Uterus (tissue), 4 donors: ENCODE data around the gene FHAD1. TPM values are rescaled to one million over a fixed set of nuclear protein-coding genes. Genes with fewer than 3 reads are reported as not detected.

Source experiments
- DNase-seq, 2 donors: peaks; one replicate each; pipeline ENCODE4 v3.0.0-alpha.2; 2019 to 2020
- H3K27ac ChIP-seq, 2 donors: fragments of 200-600 bp; sonication (generic); 1 replicate in 1 of 2; 2 replicates in 1 of 2; pipeline ENCODE4 v1.5.1; 2016 to 2018
- H3K27me3 ChIP-seq, 2 donors: fragments of 200-600 bp; sonication (generic); one replicate each; pipeline ENCODE4 v1.5.1; 2018 to 2019; ENCODE audit warnings: control low read depth in 1 of 2
- H3K36me3 ChIP-seq, 2 donors: fragments of 200-600 bp; sonication (generic); one replicate each; pipeline ENCODE4 v1.5.1; 2019; ENCODE audit warnings: control low read depth in 1 of 2
- H3K4me1 ChIP-seq, 2 donors: fragments of 200-600 bp; sonication (generic); one replicate each; pipeline ENCODE4 v1.5.1; 2018 to 2019; ENCODE audit warnings: control low read depth in 1 of 2
- H3K4me3 ChIP-seq, 2 donors: fragments of 200-600 bp; sonication (generic); 1 replicate in 1 of 2; 2 replicates in 1 of 2; pipeline ENCODE4 v1.5.1; 2018 to 2019; ENCODE audit warnings: mild to moderate bottlenecking in 1 of 2
- H3K9me3 ChIP-seq, 2 donors: fragments of 200-600 bp; sonication (generic); one replicate each; pipeline ENCODE4 v1.5.1; 2019; ENCODE audit warnings: control low read depth in 1 of 2
- POLR2A ChIP-seq, 2 donors: fragments of 450-650 bp; IDR thresholded peaks; one replicate each; pipeline ENCODE4 v1.6.1; 2016; ENCODE audit warnings: antibody characterized with exemption in 2 of 2, mild to moderate bottlenecking in 1 of 2, moderate library complexity in 1 of 2
- intact Hi-C: fragments of 100-400 bp; cut with DNase I; formaldehyde crosslinking; loops from one replicate; pipeline ENCODE4 v1.15.1; 2023; ENCODE audit warnings: low total_unique reads
- total RNA-seq, 4 donors: library from RNA; depleted of rRNA in 3 of 4; stranded (reverse); fragments of >200 nt in 3 of 4; gene quantifications; one replicate each; pipeline versions ENCODE4 v1.1.0 to v1.2.4, GENCODE V29; 2014 to 2023
- TF ChIP-seq, protein P1 (sequence below), 4 experiments: fragments of 200-600 bp in 2 of 4; fragments of 450-650 bp in 2 of 4; sonication (generic) in 2 of 4; IDR thresholded peaks; one replicate each; pipeline ENCODE4 v1.5.1; 2016 to 2019; ENCODE audit warnings: antibody characterized with exemption in 4 of 4, mild to moderate bottlenecking in 2 of 4, moderate library complexity in 1 of 4
- donor health status: DM: yes; HTN: yes; CAD: no.

FHAD1 gene
- total RNA-seq, 4 donors from 2014 or later: 1.1 to 4.1 TPM; not detected in 2

DNA sequence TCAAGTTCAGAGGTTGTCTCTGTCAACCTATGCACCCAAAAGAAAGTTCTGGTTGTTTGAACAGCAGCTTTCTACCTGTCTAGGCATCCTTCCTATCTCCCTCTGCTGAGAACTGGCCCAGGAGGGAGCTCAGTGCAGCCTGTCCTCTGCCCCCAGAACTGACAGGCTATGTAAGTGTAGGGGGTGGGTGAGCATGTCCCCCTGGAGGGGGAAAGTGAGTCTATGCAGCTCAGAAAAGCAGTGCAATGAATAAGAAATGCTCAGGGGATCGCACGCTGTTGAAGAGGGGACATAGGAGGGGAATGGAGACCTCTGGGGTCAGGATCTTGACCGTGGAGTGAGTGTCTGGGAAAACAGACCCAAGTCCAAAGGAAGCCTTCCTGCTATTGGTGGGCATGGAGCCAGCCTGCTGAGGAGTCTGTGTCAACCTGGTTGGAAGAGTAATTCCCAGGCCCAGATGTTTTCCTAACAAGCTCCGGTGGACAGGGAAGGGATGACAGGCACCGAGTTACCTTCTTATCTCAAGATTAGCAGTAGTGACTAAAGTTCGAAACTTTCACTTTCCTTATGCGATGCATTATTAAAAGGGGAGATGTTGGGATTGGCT is 26.1 kb upstream of the FHAD1 start:
- Histone ChIP-seq H3K27ac (no peak overlapping the region), H3K9me3 (no peaks in the 10 kb centered on the region), H3K27me3 (no peaks in the 10 kb centered on the region), H3K4me3 (no peak overlapping the region), H3K4me1 (no peaks in the 10 kb centered on the region), H3K36me3 (no peaks in the 10 kb centered on the region)
- intact Hi-C loops: no loop called here
- no peak for DNase-seq
- TF ChIP-seq POLR2A (IDR thresholded peaks at IDR 0.05): no peak
- TF ChIP-seq, protein P1, sequence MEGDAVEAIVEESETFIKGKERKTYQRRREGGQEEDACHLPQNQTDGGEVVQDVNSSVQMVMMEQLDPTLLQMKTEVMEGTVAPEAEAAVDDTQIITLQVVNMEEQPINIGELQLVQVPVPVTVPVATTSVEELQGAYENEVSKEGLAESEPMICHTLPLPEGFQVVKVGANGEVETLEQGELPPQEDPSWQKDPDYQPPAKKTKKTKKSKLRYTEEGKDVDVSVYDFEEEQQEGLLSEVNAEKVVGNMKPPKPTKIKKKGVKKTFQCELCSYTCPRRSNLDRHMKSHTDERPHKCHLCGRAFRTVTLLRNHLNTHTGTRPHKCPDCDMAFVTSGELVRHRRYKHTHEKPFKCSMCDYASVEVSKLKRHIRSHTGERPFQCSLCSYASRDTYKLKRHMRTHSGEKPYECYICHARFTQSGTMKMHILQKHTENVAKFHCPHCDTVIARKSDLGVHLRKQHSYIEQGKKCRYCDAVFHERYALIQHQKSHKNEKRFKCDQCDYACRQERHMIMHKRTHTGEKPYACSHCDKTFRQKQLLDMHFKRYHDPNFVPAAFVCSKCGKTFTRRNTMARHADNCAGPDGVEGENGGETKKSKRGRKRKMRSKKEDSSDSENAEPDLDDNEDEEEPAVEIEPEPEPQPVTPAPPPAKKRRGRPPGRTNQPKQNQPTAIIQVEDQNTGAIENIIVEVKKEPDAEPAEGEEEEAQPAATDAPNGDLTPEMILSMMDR (IDR thresholded peaks at IDR 0.05): no peak

DNA sequence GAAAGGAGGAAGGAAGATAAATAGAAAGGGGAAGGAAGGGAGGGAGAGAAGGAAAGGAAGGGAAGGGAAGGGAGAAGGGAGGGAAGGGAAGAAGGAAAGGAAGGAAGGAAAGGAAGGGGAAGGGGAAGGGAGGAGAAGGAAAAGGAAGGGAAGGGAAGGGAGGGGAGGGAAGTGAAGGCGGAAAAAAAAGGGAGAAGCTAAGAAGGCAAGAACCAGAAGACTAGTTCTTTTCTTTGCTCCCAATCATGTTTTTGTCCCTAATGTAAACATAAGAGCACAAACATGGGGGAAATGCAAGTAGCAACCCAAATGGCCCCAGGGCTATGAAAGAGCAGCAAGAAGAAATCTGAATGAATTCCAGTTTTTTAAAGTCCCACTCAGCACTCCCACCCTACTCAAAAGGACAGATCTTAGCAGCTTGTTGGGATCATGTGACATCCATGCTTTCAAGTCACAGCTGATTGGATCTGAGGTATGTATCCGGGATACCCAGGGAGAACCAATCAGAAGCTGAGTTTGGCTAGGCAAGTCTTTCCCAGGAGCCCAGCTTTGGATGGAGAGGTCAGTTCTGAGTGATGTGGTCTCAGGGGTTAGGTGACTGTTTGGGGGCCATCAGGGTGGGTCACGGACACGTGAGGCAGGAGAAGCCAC is 24.2 kb upstream of the FHAD1 start:
- no peak for DNase-seq
- no peak for TF ChIP-seq POLR2A (IDR thresholded peaks at IDR 0.05)
- TF ChIP-seq, protein P1 (IDR thresholded peaks at IDR 0.05): no peak
- Histone ChIP-seq H3K4me1 (no peaks in the 10 kb centered on the region), H3K36me3 (no peaks in the 10 kb centered on the region), H3K4me3 (no peak overlapping the region), H3K27me3 (no peaks in the 10 kb centered on the region), H3K9me3 (no peaks in the 10 kb centered on the region), H3K27ac (no peak overlapping the region)
- intact Hi-C loops: no loop called here

DNA sequence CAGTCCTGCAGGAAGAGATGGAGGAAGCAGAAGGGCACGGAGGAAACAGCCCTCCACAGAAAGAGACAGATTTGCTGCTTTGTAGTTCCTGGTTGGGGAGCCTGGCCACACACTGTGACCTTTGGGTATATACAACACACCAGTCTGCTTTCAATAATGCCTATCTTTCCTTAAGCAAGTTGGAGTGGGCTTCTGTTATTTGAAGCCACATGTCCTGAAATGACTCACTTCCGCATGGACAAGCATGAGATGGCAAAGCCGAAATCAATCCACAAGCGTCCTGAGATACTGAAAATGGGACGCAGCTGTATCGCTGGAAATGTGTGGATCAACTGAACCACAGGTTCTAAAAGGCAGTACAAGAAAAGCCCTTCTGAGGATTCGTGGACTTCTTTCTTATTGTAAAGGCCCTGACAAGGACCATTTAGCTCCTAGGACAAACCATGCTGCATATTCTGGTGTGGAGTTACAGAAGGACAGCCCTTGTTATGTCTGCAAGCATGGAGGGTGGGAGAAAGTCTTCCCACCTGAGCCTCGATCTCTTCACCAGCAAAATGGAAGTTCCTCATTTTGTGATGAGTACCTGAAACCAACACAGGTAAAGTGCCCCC is 22.7 kb upstream of the FHAD1 start:
- no peaks in the 10 kb centered on the region for H3K9me3 ChIP-seq
- H3K36me3 ChIP-seq: no peaks in the 10 kb centered on the region
- no peaks in the 10 kb centered on the region for H3K4me1 ChIP-seq
- intact Hi-C loops: no loop called here
- DNase-seq: no peak
- H3K4me3 ChIP-seq: no peak overlapping the region
- no peaks in the 10 kb centered on the region for H3K27me3 ChIP-seq
- TF ChIP-seq, protein P1 (IDR thresholded peaks at IDR 0.05): no peak
- no peak for TF ChIP-seq POLR2A (IDR thresholded peaks at IDR 0.05)
- H3K27ac ChIP-seq: no peak overlapping the region

DNA sequence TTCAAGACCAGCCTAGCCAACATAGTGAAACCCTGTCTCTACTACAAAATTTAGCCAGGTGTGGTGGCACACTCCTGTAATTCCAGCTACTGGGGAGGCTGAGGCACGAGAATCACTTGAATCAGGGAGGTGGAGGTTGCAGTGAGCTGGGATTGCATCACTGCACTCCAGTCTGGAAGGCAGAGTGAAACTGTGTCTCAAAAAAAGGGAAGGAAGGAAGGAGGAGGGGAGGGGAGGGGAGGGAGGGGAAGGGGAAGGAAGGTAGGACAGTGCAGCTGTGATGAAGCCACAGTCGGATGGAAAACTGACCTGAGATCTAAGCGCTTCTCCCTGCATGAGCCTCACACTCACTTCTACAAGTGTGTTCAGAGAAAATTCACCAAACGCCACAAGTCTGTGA is 22.0 kb upstream of the FHAD1 start:
- Histone ChIP-seq H3K4me3 (no peak overlapping the region), H3K27ac (no peak overlapping the region), H3K4me1 (no peaks in the 10 kb centered on the region), H3K27me3 (no peaks in the 10 kb centered on the region), H3K9me3 (no peaks in the 10 kb centered on the region), H3K36me3 (no peaks in the 10 kb centered on the region)
- intact Hi-C loops: no loop called here
- TF ChIP-seq, protein P1 (IDR thresholded peaks at IDR 0.05): no peak
- no peak for TF ChIP-seq POLR2A (IDR thresholded peaks at IDR 0.05)
- DNase-seq: no peak

DNA sequence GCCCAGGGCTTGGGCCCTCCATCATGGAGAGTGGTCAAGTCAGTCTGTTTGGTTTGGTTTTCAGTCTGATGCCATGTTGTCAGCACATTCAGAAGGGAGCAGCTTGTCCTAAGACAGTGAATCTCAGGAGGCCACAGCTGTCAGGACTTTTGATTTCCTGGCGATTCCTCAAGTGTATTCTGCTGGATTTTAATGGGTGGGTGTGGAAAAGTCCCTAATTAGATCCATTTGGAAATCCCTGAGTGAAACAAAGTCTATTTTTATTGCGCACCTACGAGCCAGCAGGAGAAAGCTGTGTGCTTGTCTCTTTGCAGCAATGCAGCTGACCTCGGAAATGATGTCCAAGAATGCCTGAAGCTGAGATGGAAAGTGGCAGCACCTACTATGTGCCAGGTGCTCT is 21.6 kb upstream of the FHAD1 start:
- Histone ChIP-seq H3K4me3 (no peak overlapping the region), H3K36me3 (no peaks in the 10 kb centered on the region), H3K27ac (no peak overlapping the region), H3K9me3 (no peaks in the 10 kb centered on the region), H3K27me3 (no peaks in the 10 kb centered on the region), H3K4me1 (no peaks in the 10 kb centered on the region)
- intact Hi-C loops: no loop called here
- DNase-seq: no peak
- TF ChIP-seq POLR2A (IDR thresholded peaks at IDR 0.05): no peak
- TF ChIP-seq, protein P1 (IDR thresholded peaks at IDR 0.05): no peak
